Measurements from ENCODE around the gene ERBIN.
"Not testable (repeated sequence)": the region's sequence is repeated elsewhere in the genome, so short reads cannot be mapped to it uniquely, and the experiment has no call there.

ERBIN gene

GRCh38 chr5:65903581-65903980 is 22.8 kb upstream of the ERBIN start:
- no peak for FAIRE-seq
- DNase-seq (ENCODE audit: insufficient read length, low spot score) = no peak

GRCh38 chr5:65906256-65906655 is 20.1 kb upstream of the ERBIN start:
- FAIRE-seq (no peak), DNase-seq (ENCODE audit: insufficient read length, low spot score) (no peak)
- TF ChIP-seq CTCF (IDR thresholded peaks at IDR 0.05; ENCODE audit: insufficient read depth, missing control alignments) = no peak

More at GRCh38 chr5:65903581-65903980, 22.8 kb upstream of the ERBIN start:
- TF ChIP-seq CTCF (IDR thresholded peaks at IDR 0.05; ENCODE audit: insufficient read depth, missing control alignments) = no peak

- TF ChIP-seq CTCF (IDR thresholded peaks at IDR 0.05; ENCODE audit: insufficient read depth, missing control alignments) = no peak
- FAIRE-seq (no peak), DNase-seq (ENCODE audit: insufficient read length, low spot score) (no peak)
Observed at GRCh38 chr5:65907135-65907534, 19.2 kb upstream of the ERBIN start.

- FAIRE-seq = no peak
- TF ChIP-seq CTCF (IDR thresholded peaks at IDR 0.05; ENCODE audit: insufficient read depth, missing control alignments) = no peak
- no peak for DNase-seq (ENCODE audit: insufficient read length, low spot score)
Observed at GRCh38 chr5:65910711-65911110, 15.7 kb upstream of the ERBIN start.

GRCh38 chr5:65912311-65912710 is 14.1 kb upstream of the ERBIN start:
- no peak for DNase-seq (ENCODE audit: insufficient read length, low spot score)
- TF ChIP-seq CTCF (IDR thresholded peaks at IDR 0.05; ENCODE audit: insufficient read depth, missing control alignments) = no peak
- FAIRE-seq = no peak

GRCh38 chr5:65913519-65913918 is 12.9 kb upstream of the ERBIN start:
- FAIRE-seq (no peak), DNase-seq (ENCODE audit: insufficient read length, low spot score) (no peak)
- no peak for TF ChIP-seq CTCF (IDR thresholded peaks at IDR 0.05; ENCODE audit: insufficient read depth, missing control alignments)

- TF ChIP-seq CTCF (IDR thresholded peaks at IDR 0.05; ENCODE audit: insufficient read depth, missing control alignments) = no peak
- FAIRE-seq = no peak
- no peak for DNase-seq (ENCODE audit: insufficient read length, low spot score)
Observed at GRCh38 chr5:65914641-65915196, 11.7 kb upstream of the ERBIN start.

GRCh38 chr5:65915661-65916060 is 10.7 kb upstream of the ERBIN start:
- FAIRE-seq; DNase-seq (ENCODE audit: insufficient read length, low spot score): not testable (repeated sequence)

All from D721Med (cell line).